ENCODE measurements around the gene SLC35F4. TPM values are rescaled to one million over a fixed set of nuclear protein-coding genes. Genes with fewer than 3 reads are reported as not detected.

Gene SLC35F4
- total and polyA plus RNA-seq, 2 donors (not counting 1 experiment from before 2014, with no cell fraction given): not detected

GRCh38 chr14:57607086-57607485, 258.8 kb downstream of the SLC35F4 start:
- no peaks in the 10 kb centered on the region for H3K4me1 Mint-ChIP-seq

DNA sequence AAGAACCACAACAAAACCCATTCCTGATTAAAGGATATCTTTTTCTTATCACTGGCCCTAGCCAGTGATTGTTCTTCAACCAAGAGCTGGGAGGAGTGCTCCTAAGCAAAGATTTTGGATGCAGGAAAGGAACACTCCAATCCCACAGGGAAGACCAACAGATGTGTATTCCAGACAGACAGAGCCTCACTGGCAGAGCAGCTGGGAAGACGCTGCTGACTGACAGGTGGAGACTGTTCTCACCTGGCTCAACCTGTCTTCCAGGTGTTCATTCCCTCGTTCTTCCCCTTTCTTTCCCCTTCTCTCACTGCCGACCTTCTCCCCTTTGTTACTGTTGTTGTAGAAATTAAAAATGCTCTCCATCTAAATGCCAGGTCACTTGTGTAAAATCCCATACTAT, 282.5 kb downstream of the SLC35F4 start:
- CTCF ChIA-PET: no interaction called here
- Mint-ChIP-seq H3K27ac (no peak overlapping the region), H3K9me3 (ENCODE audit: insufficient read depth) (peaks cover 4% of the 10 kb centered on the region), H3K4me3 (no peak overlapping the region), H3K27me3 (no peaks in the 10 kb centered on the region), H3K4me1 (no peaks in the 10 kb centered on the region)
- no peak for DNase-seq
- Histone ChIP-seq H3K27me3 (replicated peaks in 1 of 4; ENCODE audit: control extremely low read depth in 1 of 4, control insufficient read depth in 3 of 4, insufficient read depth in 4 of 4, low read length in 3 of 4) (no peaks in the 10 kb centered on the region), H3K9me3 (ENCODE audit: control extremely low read depth in 1 of 3, control insufficient read depth in 2 of 3, insufficient read depth in 1 of 3, low read length in 2 of 3) (peaks cover 0 to 6% (median 0%) of the 10 kb centered on the region in 3 donors), H4K20me1 (ENCODE audit: control insufficient read depth, insufficient read depth, low read length, poor library complexity, severe bottlenecking) (no peaks in the 10 kb centered on the region), H2AFZ (ENCODE audit: insufficient read depth, low read depth, low read length, poor library complexity, severe bottlenecking) (no peak overlapping the region), H3K79me2 (ENCODE audit: control insufficient read depth, insufficient read depth, low read length) (no peaks in the 10 kb centered on the region), H3K27ac (ENCODE audit: low read length in 2 of 2) (no peak overlapping the region), H3K36me3 (replicated peaks in 1 of 2; ENCODE audit: control extremely low read depth in 1 of 2, control insufficient read depth in 1 of 2, extremely low read depth in 1 of 2, insufficient read depth in 2 of 2, low read length in 1 of 2) (no peaks in the 10 kb centered on the region), H3K4me3 (ENCODE audit: control extremely low read depth in 1 of 5, extremely low read depth in 1 of 5, insufficient read depth in 1 of 5, low read depth in 2 of 5, low read length in 4 of 5) (no peak overlapping the region), H3K4me2 (replicated peaks; ENCODE audit: low read depth, low read length, poor library complexity, severe bottlenecking) (no peak overlapping the region), H3K4me1 (ENCODE audit: control insufficient read depth in 2 of 2, insufficient read depth in 2 of 2, low read length in 2 of 2) (no peaks in the 10 kb centered on the region), H3K9ac (ENCODE audit: low read length) (no peak overlapping the region)
- TF ChIP-seq, protein P1, sequence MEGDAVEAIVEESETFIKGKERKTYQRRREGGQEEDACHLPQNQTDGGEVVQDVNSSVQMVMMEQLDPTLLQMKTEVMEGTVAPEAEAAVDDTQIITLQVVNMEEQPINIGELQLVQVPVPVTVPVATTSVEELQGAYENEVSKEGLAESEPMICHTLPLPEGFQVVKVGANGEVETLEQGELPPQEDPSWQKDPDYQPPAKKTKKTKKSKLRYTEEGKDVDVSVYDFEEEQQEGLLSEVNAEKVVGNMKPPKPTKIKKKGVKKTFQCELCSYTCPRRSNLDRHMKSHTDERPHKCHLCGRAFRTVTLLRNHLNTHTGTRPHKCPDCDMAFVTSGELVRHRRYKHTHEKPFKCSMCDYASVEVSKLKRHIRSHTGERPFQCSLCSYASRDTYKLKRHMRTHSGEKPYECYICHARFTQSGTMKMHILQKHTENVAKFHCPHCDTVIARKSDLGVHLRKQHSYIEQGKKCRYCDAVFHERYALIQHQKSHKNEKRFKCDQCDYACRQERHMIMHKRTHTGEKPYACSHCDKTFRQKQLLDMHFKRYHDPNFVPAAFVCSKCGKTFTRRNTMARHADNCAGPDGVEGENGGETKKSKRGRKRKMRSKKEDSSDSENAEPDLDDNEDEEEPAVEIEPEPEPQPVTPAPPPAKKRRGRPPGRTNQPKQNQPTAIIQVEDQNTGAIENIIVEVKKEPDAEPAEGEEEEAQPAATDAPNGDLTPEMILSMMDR (IDR thresholded peaks at IDR 0.05): no peak
- no peak for TF ChIP-seq EZH2 (IDR thresholded peaks at IDR 0.05; ENCODE audit: borderline replicate concordance, insufficient read depth, low read depth, low read length, poor library complexity, severe bottlenecking)
- no CpG with 5 or more reads among the region's 3 CpGs for WGBS (ENCODE audit: insufficient coverage)
- POLR2A ChIA-PET: no interaction called here
- intact Hi-C loops (cut with micrococcal nuclease): no loop called here
- ATAC-seq (ENCODE audit: low read depth): no peak

More at GRCh38 chr14:57607086-57607485, 258.8 kb downstream of the SLC35F4 start:
- H3K4me3 Mint-ChIP-seq: no peak overlapping the region
- DNase-seq (no peak), ATAC-seq (ENCODE audit: low read depth) (no peak)
- no peaks in the 10 kb centered on the region for H3K4me1 ChIP-seq (ENCODE audit: control insufficient read depth in 2 of 2, insufficient read depth in 2 of 2, low read length in 2 of 2)
- H3K27me3 ChIP-seq (replicated peaks in 1 of 4; ENCODE audit: control extremely low read depth in 1 of 4, control insufficient read depth in 3 of 4, insufficient read depth in 4 of 4, low read length in 3 of 4): no peaks in the 10 kb centered on the region
- no peak overlapping the region for H3K4me3 ChIP-seq (ENCODE audit: control extremely low read depth in 1 of 5, extremely low read depth in 1 of 5, insufficient read depth in 1 of 5, low read depth in 2 of 5, low read length in 4 of 5)
- peaks cover 0 to 3% (median 0%) of the 10 kb centered on the region in 3 donors for H3K9me3 ChIP-seq (ENCODE audit: control extremely low read depth in 1 of 3, control insufficient read depth in 2 of 3, insufficient read depth in 1 of 3, low read length in 2 of 3)
- H3K79me2 ChIP-seq (ENCODE audit: control insufficient read depth, insufficient read depth, low read length): no peaks in the 10 kb centered on the region
- H3K9ac ChIP-seq (ENCODE audit: low read length): no peak overlapping the region
- 8% methylated on average over 2 of the region's 2 CpGs for WGBS (ENCODE audit: insufficient coverage)
- POLR2A ChIA-PET: no interaction called here
- H4K20me1 ChIP-seq (ENCODE audit: control insufficient read depth, insufficient read depth, low read length, poor library complexity, severe bottlenecking): no peaks in the 10 kb centered on the region
- H3K4me2 ChIP-seq (replicated peaks; ENCODE audit: low read depth, low read length, poor library complexity, severe bottlenecking): no peak overlapping the region
- no peaks in the 10 kb centered on the region for H3K36me3 ChIP-seq (replicated peaks in 1 of 2; ENCODE audit: control extremely low read depth in 1 of 2, control insufficient read depth in 1 of 2, extremely low read depth in 1 of 2, insufficient read depth in 2 of 2, low read length in 1 of 2)
- no peak overlapping the region for H3K27ac ChIP-seq (ENCODE audit: low read length in 2 of 2)
- TF ChIP-seq EZH2 (IDR thresholded peaks at IDR 0.05; ENCODE audit: borderline replicate concordance, insufficient read depth, low read depth, low read length, poor library complexity, severe bottlenecking): no peak
- TF ChIP-seq, protein P1 (IDR thresholded peaks at IDR 0.05): no peak
- peaks cover 6% of the 10 kb centered on the region for H3K27me3 Mint-ChIP-seq
- H2AFZ ChIP-seq (ENCODE audit: insufficient read depth, low read depth, low read length, poor library complexity, severe bottlenecking): no peak overlapping the region
- peaks cover 3% of the 10 kb centered on the region for H3K9me3 Mint-ChIP-seq (ENCODE audit: insufficient read depth)
- intact Hi-C loops (cut with micrococcal nuclease): no loop called here
- CTCF ChIA-PET: no interaction called here
- no peak overlapping the region for H3K27ac Mint-ChIP-seq
